Measurements from ENCODE around the gene GABRR2. TPM values are rescaled to one million over a fixed set of nuclear protein-coding genes. Genes with fewer than 3 reads are reported as not detected.

The GABRR2 gene
- 1.4 and 1.8 TPM in 2 replicates for total RNA-seq

DNA sequence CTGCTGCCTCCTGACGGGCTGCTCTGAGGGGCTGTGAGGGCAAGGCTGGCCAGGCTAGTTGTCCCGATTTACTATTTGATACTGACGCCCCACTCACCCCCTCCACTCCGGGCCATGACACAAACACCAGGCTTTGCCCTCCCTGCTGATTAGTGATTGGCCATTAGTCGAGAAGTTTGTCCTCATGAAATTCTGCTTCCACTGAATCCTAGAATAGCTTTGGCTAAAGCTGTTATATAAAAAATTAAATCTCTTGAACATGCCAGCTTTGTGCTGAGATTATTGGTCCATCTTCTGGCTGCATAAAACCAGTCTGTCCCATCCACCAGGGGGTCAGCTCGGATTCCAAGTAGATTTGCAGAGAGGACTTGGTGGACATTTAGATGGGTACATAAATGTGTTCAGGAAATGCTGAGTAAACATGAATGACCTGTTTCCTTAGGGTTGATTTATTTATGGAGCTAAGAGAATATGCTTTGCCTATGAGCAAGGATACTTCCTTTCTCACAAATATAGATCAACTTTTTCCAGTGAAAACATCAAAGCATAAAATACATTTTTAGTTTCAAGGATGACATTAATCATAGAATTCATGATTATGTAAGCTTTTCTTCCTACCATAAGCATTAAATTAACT is at the start of gene GABRR2:
TSS of gene GABRR2 (minus strand) at position 51 of the 637 bp plus-strand sequence. CDS start 134 bp downstream, outside the sequence.
- Mint-ChIP-seq H3K9me3 (no peaks in the 10 kb centered on the region), H3K27me3 (no peaks in the 10 kb centered on the region), H3K36me3 (ENCODE audit: low read depth) (peaks cover 44% of the 10 kb centered on the region), H3K4me3 (no peak within 1 kb of the TSS), H3K4me1 (peaks cover 18% of the 10 kb centered on the region), H3K27ac (peak within 1 kb of the TSS; percentile 36)
- TF ChIP-seq, protein P1, sequence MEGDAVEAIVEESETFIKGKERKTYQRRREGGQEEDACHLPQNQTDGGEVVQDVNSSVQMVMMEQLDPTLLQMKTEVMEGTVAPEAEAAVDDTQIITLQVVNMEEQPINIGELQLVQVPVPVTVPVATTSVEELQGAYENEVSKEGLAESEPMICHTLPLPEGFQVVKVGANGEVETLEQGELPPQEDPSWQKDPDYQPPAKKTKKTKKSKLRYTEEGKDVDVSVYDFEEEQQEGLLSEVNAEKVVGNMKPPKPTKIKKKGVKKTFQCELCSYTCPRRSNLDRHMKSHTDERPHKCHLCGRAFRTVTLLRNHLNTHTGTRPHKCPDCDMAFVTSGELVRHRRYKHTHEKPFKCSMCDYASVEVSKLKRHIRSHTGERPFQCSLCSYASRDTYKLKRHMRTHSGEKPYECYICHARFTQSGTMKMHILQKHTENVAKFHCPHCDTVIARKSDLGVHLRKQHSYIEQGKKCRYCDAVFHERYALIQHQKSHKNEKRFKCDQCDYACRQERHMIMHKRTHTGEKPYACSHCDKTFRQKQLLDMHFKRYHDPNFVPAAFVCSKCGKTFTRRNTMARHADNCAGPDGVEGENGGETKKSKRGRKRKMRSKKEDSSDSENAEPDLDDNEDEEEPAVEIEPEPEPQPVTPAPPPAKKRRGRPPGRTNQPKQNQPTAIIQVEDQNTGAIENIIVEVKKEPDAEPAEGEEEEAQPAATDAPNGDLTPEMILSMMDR (IDR thresholded peaks at IDR 0.05), result no peak
- DNase-seq (no peak), ATAC-seq (ENCODE audit: low read depth) (no peak)
- POLR2A ChIA-PET, result no interaction called here
- CTCF ChIA-PET, result no interaction called here
- intact Hi-C loops (cut with micrococcal nuclease), result no loop called here

DNA sequence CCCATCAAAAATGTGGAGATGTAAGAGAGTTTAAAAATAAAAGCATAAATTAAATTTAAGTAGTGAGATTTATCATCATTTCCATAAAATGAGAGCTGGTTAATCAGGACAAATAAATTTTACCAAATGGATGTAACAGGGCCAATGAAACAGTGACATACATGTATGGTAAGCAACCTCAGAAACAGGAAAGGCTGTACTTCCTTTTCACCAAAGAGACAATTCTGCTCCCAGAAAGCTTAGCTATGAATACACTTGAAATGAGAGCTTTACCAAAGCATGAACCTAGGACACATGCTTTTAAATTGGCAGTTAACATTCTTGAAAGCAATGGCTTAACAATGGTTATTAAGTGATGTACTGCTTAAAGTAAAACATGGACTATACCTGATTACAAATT is 49.5 kb upstream of the GABRR2 start:
- Mint-ChIP-seq H3K27ac (no peak overlapping the region), H3K27me3 (no peaks in the 10 kb centered on the region), H3K4me1 (peaks cover 57% of the 10 kb centered on the region), H3K4me3 (no peak overlapping the region), H3K36me3 (ENCODE audit: low read depth) (no peaks in the 10 kb centered on the region), H3K9me3 (no peaks in the 10 kb centered on the region)
- ATAC-seq (ENCODE audit: low read depth) (no peak), DNase-seq (no peak)
- CTCF ChIA-PET, result interaction anchor here (0.9 to 6.6 kb wide), 5 partner anchors 7 to 382 kb away, joined by 3 to 41 read pairs (median 9); no protein-coding TSS in a partner anchor
- TF ChIP-seq, protein P1 (IDR thresholded peaks at IDR 0.05), result no peak
- intact Hi-C loops (cut with micrococcal nuclease), result no loop called here
- POLR2A ChIA-PET, result interaction anchor here (0.6 to 1.9 kb wide), 2 partner anchors 14 to 284 kb away, joined by 3 to 6 read pairs; partner anchors contain the start of gene PNRC1

DNA sequence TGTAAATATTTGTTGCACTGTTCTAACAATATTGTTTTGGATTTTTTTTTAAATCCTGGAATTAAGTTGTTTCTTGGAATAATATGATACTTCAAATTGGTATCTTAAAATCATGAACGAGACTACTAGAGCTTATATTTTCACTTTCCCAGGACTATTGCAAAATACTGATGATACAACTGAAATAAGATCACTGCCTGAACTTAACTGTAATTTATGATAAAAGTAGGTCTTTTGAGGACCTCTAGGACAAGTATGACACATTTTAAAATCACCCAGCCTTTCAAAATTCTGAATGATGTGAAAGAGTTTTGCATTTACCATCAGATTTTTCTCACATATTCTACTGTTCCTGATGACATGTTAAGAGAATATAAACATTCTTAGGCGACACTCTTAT is 46.1 kb upstream of the GABRR2 start:
- TF ChIP-seq, protein P1 (IDR thresholded peaks at IDR 0.05), result no peak
- no peaks in the 10 kb centered on the region for H3K9me3 Mint-ChIP-seq
- H3K4me1 Mint-ChIP-seq, result peaks cover 75% of the 10 kb centered on the region
- intact Hi-C loops (cut with micrococcal nuclease), result no loop called here
- ATAC-seq (ENCODE audit: low read depth) (no peak), DNase-seq (no peak)
- ChIA-PET POLR2A (interaction anchor here (0.7 kb wide), 1 partner anchor 11 kb away, joined by 9 read pairs; no protein-coding TSS in a partner anchor), CTCF (interaction anchor here (1.0 to 6.6 kb wide), 2 partner anchors 11 to 20 kb away, joined by 3 to 41 read pairs; no protein-coding TSS in a partner anchor)
- H3K27ac Mint-ChIP-seq, result no peak overlapping the region
- no peaks in the 10 kb centered on the region for H3K36me3 Mint-ChIP-seq (ENCODE audit: low read depth)
- H3K4me3 Mint-ChIP-seq, result no peak overlapping the region
- no peaks in the 10 kb centered on the region for H3K27me3 Mint-ChIP-seq

DNA sequence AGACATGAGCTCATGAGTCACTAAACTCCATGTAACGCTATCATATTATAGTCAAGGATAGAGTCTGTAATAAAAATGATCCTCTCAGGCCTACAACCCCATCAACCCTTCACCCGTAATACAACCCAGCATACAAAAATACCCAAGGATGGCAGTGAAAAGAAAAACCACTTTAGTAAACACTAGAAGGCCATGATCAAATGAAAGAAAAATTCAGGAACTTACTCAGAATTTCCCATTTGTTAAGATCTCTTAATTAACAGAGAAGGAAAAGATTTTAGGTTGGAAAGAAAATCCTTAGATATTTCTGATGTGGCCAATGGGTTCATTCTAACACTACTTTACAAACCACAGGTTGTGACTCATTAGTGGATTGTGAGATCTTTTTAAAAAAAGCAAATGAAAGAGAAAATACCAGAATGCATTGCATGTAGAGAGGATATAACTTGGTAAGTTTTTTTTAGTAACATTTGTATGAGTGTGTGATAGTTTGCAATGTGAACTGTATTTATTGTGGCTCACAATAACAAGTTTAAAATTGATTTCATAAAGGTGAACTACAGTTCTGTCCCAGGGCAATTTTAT is 45.4 kb upstream of the GABRR2 start:
- Mint-ChIP-seq H3K9me3 (no peaks in the 10 kb centered on the region), H3K4me3 (no peak overlapping the region), H3K36me3 (ENCODE audit: low read depth) (no peaks in the 10 kb centered on the region), H3K27me3 (no peaks in the 10 kb centered on the region), H3K4me1 (peaks cover 79% of the 10 kb centered on the region), H3K27ac (peak overlapping the region; percentile 72)
- ATAC-seq (ENCODE audit: low read depth) (peak; percentile 34), DNase-seq (no peak)
- CTCF ChIA-PET, result interaction anchor here (1.3 to 6.6 kb wide), 2 partner anchors 11 kb away, joined by 6 to 41 read pairs; no protein-coding TSS in a partner anchor
- intact Hi-C loops (cut with micrococcal nuclease), result no loop called here
- TF ChIP-seq, protein P1 (IDR thresholded peaks at IDR 0.05), result no peak
- POLR2A ChIA-PET, result interaction anchor here (0.7 to 1.7 kb wide), 3 partner anchors 9 to 111 kb away, joined by 9 to 14 read pairs (median 13); no protein-coding TSS in a partner anchor

DNA sequence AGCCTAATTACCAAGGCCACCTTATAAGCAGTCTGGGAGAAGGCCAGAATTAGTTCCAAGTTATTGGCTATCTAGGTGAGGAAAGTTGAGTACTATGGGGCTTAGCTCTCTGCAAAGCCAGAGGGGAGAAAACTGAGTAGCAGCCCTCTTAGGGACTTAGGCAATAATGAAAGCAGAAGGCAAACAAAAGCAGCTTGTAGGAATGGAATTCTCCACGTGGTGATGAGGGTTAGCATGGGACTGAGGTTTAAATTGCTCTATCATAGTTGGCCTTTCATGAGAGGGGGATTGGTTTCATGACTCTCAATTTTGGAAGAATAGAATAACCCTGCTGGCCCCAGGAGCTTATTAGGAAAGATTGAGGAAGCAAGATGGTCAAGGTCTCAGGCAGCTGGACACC is 44.5 kb upstream of the GABRR2 start:
- H3K4me3 Mint-ChIP-seq, result no peak overlapping the region
- intact Hi-C loops (cut with micrococcal nuclease), result loop anchor here (5.0 to 10.0 kb wide), 2 partner anchors 1015 to 1228 kb away; partner anchors contain the start of gene MAP3K7

More for the DNA sequence above, 44.5 kb upstream of the GABRR2 start:
- Mint-ChIP-seq H3K27me3 (no peaks in the 10 kb centered on the region), H3K27ac (peak overlapping the region; percentile 31), H3K4me1 (peaks cover 77% of the 10 kb centered on the region), H3K36me3 (ENCODE audit: low read depth) (no peaks in the 10 kb centered on the region), H3K9me3 (no peaks in the 10 kb centered on the region)
- ATAC-seq (ENCODE audit: low read depth) (no peak), DNase-seq (no peak)
- ChIA-PET CTCF (interaction anchor here (1.1 to 6.6 kb wide), 3 partner anchors 10 to 377 kb away, joined by 6 to 41 read pairs (median 6); no protein-coding TSS in a partner anchor), POLR2A (interaction anchor here (0.6 to 1.7 kb wide), 4 partner anchors 8 to 350 kb away, joined by 4 to 13 read pairs (median 7); partner anchors contain the start of gene PNRC1)
- TF ChIP-seq, protein P1 (IDR thresholded peaks at IDR 0.05), result no peak
